Heart right ventricle (tissue), 16 donors: ENCODE measurements around the gene ARHGAP32. TPM values are rescaled to one million over a fixed set of nuclear protein-coding genes. Genes with fewer than 3 reads are reported as not detected.

Experiments
- ATAC-seq, 8 donors: fragments of 200-7000 bp; cut with Tn5 transposase; one replicate each; pipeline ENCODE4 v1.9.1; 2020; ENCODE audit warnings: mild to moderate bottlenecking in 8 of 8, moderate library complexity in 8 of 8, moderate number of reproducible peaks in 1 of 8
- DNase-seq, 2 donors: peaks; one replicate each; pipeline ENCODE4 v3.0.0-alpha.2; 2020
- H3K27ac ChIP-seq, 10 donors: fragments of 200-600 bp; sonication (generic) in 2 of 10; one replicate each; pipeline versions ENCODE4 v1.5.0 to v1.8.0; 2020 to 2022; ENCODE audit warnings: mild to moderate bottlenecking in 3 of 10
- H3K27me3 ChIP-seq, 7 donors: fragments of 200-600 bp; one replicate each; pipeline ENCODE4 v1.8.0; 2021 to 2022; ENCODE audit warnings: mild to moderate bottlenecking in 2 of 7
- H3K36me3 ChIP-seq, 9 donors: fragments of 200-600 bp; sonication (generic) in 1 of 9; one replicate each; pipeline versions ENCODE4 v1.5.0 to v1.8.0; 2020 to 2022; ENCODE audit warnings: mild to moderate bottlenecking in 2 of 9
- H3K4me1 ChIP-seq, 9 donors: fragments of 200-600 bp; sonication (generic) in 1 of 9; one replicate each; pipeline versions ENCODE4 v1.5.0 to v1.8.0; 2020 to 2022; ENCODE audit warnings: mild to moderate bottlenecking in 4 of 9
- H3K4me3 ChIP-seq, 10 donors: fragments of 200-600 bp; sonication (generic) in 2 of 10; one replicate each; pipeline versions ENCODE4 v1.5.0 to v1.8.0; 2020 to 2022; ENCODE audit warnings: mild to moderate bottlenecking in 7 of 10, moderate library complexity in 2 of 10
- H3K9me3 ChIP-seq, 11 donors: fragments of 200-600 bp in 10 of 11; sonication (generic) in 2 of 11; one replicate each; pipeline versions ENCODE4 v1.5.0 to v1.8.0; 2013 to 2022; ENCODE audit warnings: mild to moderate bottlenecking in 2 of 11, control low read depth in 1 of 11, moderate library complexity in 1 of 11
- WGBS, 2 donors: extraction: QIAGEN DNeasy Blood & Tissue Kit; methylation state at CpG; one replicate each; pipeline ENCODE4 v1.1.7; 2013; ENCODE audit warnings: inconsistent platforms in 1 of 2; 5-methylcytosine and 5-hydroxymethylcytosine counted together
- intact Hi-C, 10 donors: fragments of 100-400 bp; cut with DNase I; formaldehyde crosslinking; loops; one replicate each; pipeline versions ENCODE4 v1.11.1 to v1.14.2; 2022
- polyA plus RNA-seq, 2 donors: library from polyadenylated mRNA; stranded (reverse); fragments of 200-250 nt; gene quantifications; one replicate each; pipeline ENCODE4 v1.2.3, GENCODE V29; 2013
- total RNA-seq, 10 donors: library from RNA; stranded (reverse); fragmentation: NEBNext Ultra II Directional in 3 of 10; extraction: Animal tissue kit (Norgen Biotek cat#: 25700) in 3 of 10; gene quantifications; one replicate each; pipeline versions ENCODE4 v1.2.1 to v1.2.4, GENCODE V29; 2021 to 2023
- TF ChIP-seq, protein P1 (sequence below), 9 donors: fragments of 200-600 bp; sonication (generic) in 2 of 9; IDR thresholded peaks; one replicate each; pipeline versions ENCODE4 v1.5.0 to v1.8.0; 2021 to 2022; ENCODE audit warnings: antibody characterized with exemption in 9 of 9, mild to moderate bottlenecking in 5 of 9, moderate library complexity in 1 of 9
- donor health status: Arrhythmogenic right ventricular cardiomyopathy.
- donor health status: ischemic (EF 13 %, LVEDD 7.1; RV severe dilation, severe dysfunction).
- donor health status: healthy with polysubstance abuse.
- donor health status: DM: no; HTN: yes; CAD: no.
- donor health status: DM: no; HTN: no; CAD: no.
- donor health status: ischemic (EF 25% LVEDD 6.9; RV normal size, moderate dysfunction).
- donor health status: ischemic (EF 25% LVEDD 5.7; RV mildly dilated, moderate dysfunction).
- donor health status: healthy.
- donor health status: DM: yes; HTN: yes; CAD: no.
- donor health status: Ischemic cardiomyopathy.
- donor health status: ischemic (EF 35%, LVEDD 5.7; RV mildly dilated, moderate dysfunction).
- donor health status: nonischemic (EF 11% LVEDD 7.7; RV severe dilation, severe dysfunction).
- donor health status: DM: yes; HTN: yes; CAD: no.
- donor health status: PGD.
- donor health status: ischemic (EF 29% LVEDD 5.4; RV normal size, mild dysfunction).
- donor health status: nonischemic (EF 23%, LVEDD 6.1; RV moderate dilation, normal function).

The ARHGAP32 gene
- total and polyA plus RNA-seq, 12 donors: 1.0 to 8.7 (median 4.4) TPM

DNA sequence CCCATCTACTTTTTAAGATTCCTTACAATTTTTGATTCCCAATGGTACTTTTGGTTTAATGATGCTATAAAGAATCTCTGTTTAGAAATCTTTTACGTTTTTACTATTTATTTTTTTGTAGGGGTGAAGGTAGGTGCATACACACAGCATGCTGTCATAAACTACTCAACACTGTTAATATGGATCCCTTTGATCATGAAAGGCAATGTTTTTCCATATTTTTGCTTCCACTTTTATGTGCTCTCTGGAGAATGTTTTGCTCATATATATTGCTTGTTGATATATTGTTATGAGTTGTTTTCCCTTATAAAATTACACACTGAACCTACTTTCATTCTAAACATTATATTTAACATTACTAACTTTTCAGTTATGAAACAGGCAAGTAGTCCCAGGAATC, 125.9 kb downstream of the ARHGAP32 start:
- Histone ChIP-seq H3K27ac (no peak overlapping the region), H3K9me3 (no peaks in the 10 kb centered on the region), H3K27me3 (no peaks in the 10 kb centered on the region), H3K4me1 (no peaks in the 10 kb centered on the region), H3K4me3 (no peak overlapping the region), H3K36me3 (peaks cover 0 to 39% (median 4%) of the 10 kb centered on the region in 9 donors)
- ATAC-seq (no peak), DNase-seq (no peak)
- WGBS, 2 donors: 87 to 92% methylated on average over 1 of the region's 1 CpG
- TF ChIP-seq, protein P1, sequence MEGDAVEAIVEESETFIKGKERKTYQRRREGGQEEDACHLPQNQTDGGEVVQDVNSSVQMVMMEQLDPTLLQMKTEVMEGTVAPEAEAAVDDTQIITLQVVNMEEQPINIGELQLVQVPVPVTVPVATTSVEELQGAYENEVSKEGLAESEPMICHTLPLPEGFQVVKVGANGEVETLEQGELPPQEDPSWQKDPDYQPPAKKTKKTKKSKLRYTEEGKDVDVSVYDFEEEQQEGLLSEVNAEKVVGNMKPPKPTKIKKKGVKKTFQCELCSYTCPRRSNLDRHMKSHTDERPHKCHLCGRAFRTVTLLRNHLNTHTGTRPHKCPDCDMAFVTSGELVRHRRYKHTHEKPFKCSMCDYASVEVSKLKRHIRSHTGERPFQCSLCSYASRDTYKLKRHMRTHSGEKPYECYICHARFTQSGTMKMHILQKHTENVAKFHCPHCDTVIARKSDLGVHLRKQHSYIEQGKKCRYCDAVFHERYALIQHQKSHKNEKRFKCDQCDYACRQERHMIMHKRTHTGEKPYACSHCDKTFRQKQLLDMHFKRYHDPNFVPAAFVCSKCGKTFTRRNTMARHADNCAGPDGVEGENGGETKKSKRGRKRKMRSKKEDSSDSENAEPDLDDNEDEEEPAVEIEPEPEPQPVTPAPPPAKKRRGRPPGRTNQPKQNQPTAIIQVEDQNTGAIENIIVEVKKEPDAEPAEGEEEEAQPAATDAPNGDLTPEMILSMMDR (IDR thresholded peaks at IDR 0.05): no peak
- intact Hi-C loops: no loop called here

DNA sequence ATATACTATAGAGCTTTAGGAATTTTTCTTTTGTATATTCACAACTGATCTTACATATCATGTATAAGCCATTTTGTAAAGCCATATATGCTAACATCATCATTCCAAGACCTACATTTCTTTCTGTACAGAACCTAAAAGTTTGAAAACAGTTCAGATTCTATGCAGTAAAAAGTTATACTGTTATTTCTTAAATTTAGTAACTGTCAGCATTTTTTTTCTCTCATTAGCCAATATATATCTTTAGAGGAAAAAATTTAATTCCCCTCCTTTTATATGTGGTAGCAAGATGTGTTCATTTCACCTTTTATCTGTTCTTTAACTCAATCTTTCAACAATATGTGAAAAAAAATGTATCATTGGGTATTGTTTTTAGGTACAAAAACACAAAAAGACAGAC, 129.0 kb downstream of the ARHGAP32 start:
- Histone ChIP-seq H3K9me3 (no peaks in the 10 kb centered on the region), H3K4me3 (no peak overlapping the region), H3K27ac (no peak overlapping the region), H3K27me3 (no peaks in the 10 kb centered on the region), H3K4me1 (no peaks in the 10 kb centered on the region), H3K36me3 (peaks cover 0 to 39% (median 4%) of the 10 kb centered on the region in 9 donors)
- DNase-seq (no peak), ATAC-seq (no peak)
- intact Hi-C loops: no loop called here
- TF ChIP-seq, protein P1 (IDR thresholded peaks at IDR 0.05): no peak

DNA sequence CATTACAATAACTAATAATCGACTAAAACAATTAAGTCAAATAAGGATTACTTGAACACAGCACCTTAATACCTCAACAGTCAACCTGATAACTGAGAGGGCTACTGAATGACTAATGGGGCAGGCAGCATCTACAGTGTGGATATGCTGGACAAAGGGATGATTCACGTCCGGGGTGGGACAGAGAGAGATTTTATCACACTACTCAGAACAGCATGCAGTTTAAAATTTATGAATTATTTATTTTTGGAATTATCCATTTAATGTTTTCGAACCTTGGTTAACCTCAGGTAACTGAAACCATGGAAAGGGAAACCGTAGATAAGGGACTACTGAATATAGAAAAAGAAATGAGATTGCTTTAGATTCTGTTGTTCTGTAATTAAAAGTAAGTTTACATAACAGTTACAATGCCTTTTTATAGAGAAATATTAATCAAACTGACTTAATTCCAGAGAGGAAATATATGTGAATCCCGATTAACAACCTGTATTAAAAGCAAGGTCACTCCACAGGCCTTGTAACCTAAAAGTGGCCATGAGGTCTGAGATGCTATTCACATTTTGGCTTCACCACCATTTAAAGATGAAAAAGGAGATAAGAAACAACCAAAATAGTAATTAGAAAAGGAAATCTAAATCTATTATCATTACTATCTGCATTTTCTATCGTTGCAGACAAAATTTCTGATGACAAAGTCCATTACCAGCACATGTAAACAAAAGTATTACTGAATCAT, 130.5 kb downstream of the ARHGAP32 start:
- H3K27me3 ChIP-seq: no peaks in the 10 kb centered on the region
- H3K4me3 ChIP-seq: no peak overlapping the region
- H3K4me1 ChIP-seq: no peaks in the 10 kb centered on the region
- H3K36me3 ChIP-seq: peaks cover 0 to 37% (median 4%) of the 10 kb centered on the region in 9 donors
- no peak overlapping the region for H3K27ac ChIP-seq
- DNase-seq: no peak
- WGBS, 2 donors: 84 to 90% methylated on average over 7 of the region's 7 CpGs
- no peak for ATAC-seq
- H3K9me3 ChIP-seq: no peaks in the 10 kb centered on the region
- intact Hi-C loops: no loop called here
- TF ChIP-seq, protein P1 (IDR thresholded peaks at IDR 0.05): no peak

DNA sequence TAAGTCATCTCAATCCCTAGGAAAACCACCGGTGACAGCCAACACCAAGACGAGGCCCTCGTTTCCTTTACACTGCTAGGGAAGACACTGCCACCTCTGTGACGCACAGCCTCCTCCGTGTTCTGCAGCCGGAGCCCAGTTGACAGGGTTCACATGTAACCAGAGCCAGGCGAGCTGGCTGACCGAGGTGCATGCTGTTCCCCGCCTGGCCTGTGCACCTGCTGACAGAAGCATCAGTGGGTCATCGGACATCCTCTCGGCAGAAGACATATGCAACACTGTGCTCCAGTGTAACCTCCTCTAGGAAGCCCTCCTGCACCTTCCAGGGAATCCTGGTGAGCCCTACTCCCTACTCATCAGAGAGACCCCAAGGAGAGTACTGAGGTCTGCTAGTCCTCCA, 135.2 kb downstream of the ARHGAP32 start:
- no peaks in the 10 kb centered on the region for H3K36me3 ChIP-seq
- H3K27ac ChIP-seq: no peak overlapping the region
- no peak overlapping the region for H3K4me3 ChIP-seq
- ATAC-seq (no peak), DNase-seq (no peak)
- no peaks in the 10 kb centered on the region for H3K4me1 ChIP-seq
- intact Hi-C loops: no loop called here
- no peaks in the 10 kb centered on the region for H3K27me3 ChIP-seq
- TF ChIP-seq, protein P1 (IDR thresholded peaks at IDR 0.05): no peak
- no peaks in the 10 kb centered on the region for H3K9me3 ChIP-seq
- WGBS, 2 donors: 95% methylated on average over 11 of the region's 11 CpGs
